Measurements from ENCODE around the gene VDAC1.

The VDAC1 gene

GRCh38 chr5:133943475-133943817, 61.3 kb downstream of the VDAC1 start:
- H3K27ac ChIP-seq (ENCODE audit: low read depth, low read length) = no peak overlapping the region
- no peaks in the 10 kb centered on the region; the same call in 1 of the 2 replicates for H3K36me3 ChIP-seq (ENCODE audit: control insufficient read depth, low read length)

GRCh38 chr5:133942614-133943474, 61.9 kb downstream of the VDAC1 start:
- no peaks in the 10 kb centered on the region for H3K9me3 ChIP-seq (ENCODE audit: control insufficient read depth, insufficient read depth, low read length)
- no peaks in the 10 kb centered on the region for H4K20me1 ChIP-seq (ENCODE audit: control insufficient read depth, insufficient read depth, low read depth, low read length)
- H3K27me3 ChIP-seq (ENCODE audit: control insufficient read depth, low read length) = no peaks in the 10 kb centered on the region
- H3K4me3 ChIP-seq (ENCODE audit: low read length) = no peak overlapping the region
- no peak overlapping the region for H3K4me2 ChIP-seq (ENCODE audit: low read length)
- no peaks in the 10 kb centered on the region; the same call in 1 of the 2 replicates for H3K36me3 ChIP-seq (ENCODE audit: control insufficient read depth, low read length)
- H3K9me2 ChIP-seq (replicated peaks; ENCODE audit: control insufficient read depth, low read length) = no peaks in the 10 kb centered on the region
- TF ChIP-seq EZH2phosphoT487 (IDR thresholded peaks at IDR 0.05; ENCODE audit: borderline replicate concordance, low read length) (no peak), CTCF (IDR thresholded peaks at IDR 0.05; ENCODE audit: low read depth, low read length, poor library complexity, severe bottlenecking) (no peak)
- peaks cover 26% of the 10 kb centered on the region for H3F3A ChIP-seq (ENCODE audit: control insufficient read depth, insufficient read depth)
- peaks cover 45% of the 10 kb centered on the region for H3K4me1 ChIP-seq (ENCODE audit: control insufficient read depth, low read length)
- H3K79me2 ChIP-seq (ENCODE audit: control insufficient read depth, low read length) = no peaks in the 10 kb centered on the region
- no peak overlapping the region for H3K27ac ChIP-seq (ENCODE audit: low read depth, low read length)

More at GRCh38 chr5:133943475-133943817, 61.3 kb downstream of the VDAC1 start:
- H4K20me1 ChIP-seq (ENCODE audit: control insufficient read depth, insufficient read depth, low read depth, low read length) = no peaks in the 10 kb centered on the region
- H3K4me2 ChIP-seq (ENCODE audit: low read length) = no peak overlapping the region
- no peaks in the 10 kb centered on the region for H3K27me3 ChIP-seq (ENCODE audit: control insufficient read depth, low read length)
- H3K9me2 ChIP-seq (replicated peaks; ENCODE audit: control insufficient read depth, low read length) = no peaks in the 10 kb centered on the region
- no peaks in the 10 kb centered on the region for H3K9me3 ChIP-seq (ENCODE audit: control insufficient read depth, insufficient read depth, low read length)
- peaks cover 39% of the 10 kb centered on the region for H3K4me1 ChIP-seq (ENCODE audit: control insufficient read depth, low read length)
- peaks cover 20% of the 10 kb centered on the region for H3F3A ChIP-seq (ENCODE audit: control insufficient read depth, insufficient read depth)
- H3K79me2 ChIP-seq (ENCODE audit: control insufficient read depth, low read length) = no peaks in the 10 kb centered on the region
- no peak overlapping the region for H3K4me3 ChIP-seq (ENCODE audit: low read length)
- TF ChIP-seq CTCF (IDR thresholded peaks at IDR 0.05; ENCODE audit: low read depth, low read length, poor library complexity, severe bottlenecking) = no peak
- no peak for TF ChIP-seq EZH2phosphoT487 (IDR thresholded peaks at IDR 0.05; ENCODE audit: borderline replicate concordance, low read length)

- Histone ChIP-seq H3K9me3 (ENCODE audit: control insufficient read depth, insufficient read depth, low read length) (no peaks in the 10 kb centered on the region), H3K4me3 (ENCODE audit: low read length) (no peak overlapping the region), H3K27ac (ENCODE audit: low read depth, low read length) (no peak overlapping the region), H3K4me1 (ENCODE audit: control insufficient read depth, low read length) (peaks cover 57% of the 10 kb centered on the region), H3F3A (ENCODE audit: control insufficient read depth, insufficient read depth) (peaks cover 38% of the 10 kb centered on the region), H3K36me3 (ENCODE audit: control insufficient read depth, low read length) (no peaks in the 10 kb centered on the region; the same call in 1 of the 2 replicates), H3K27me3 (ENCODE audit: control insufficient read depth, low read length) (no peaks in the 10 kb centered on the region), H3K4me2 (ENCODE audit: low read length) (no peak overlapping the region), H4K20me1 (ENCODE audit: control insufficient read depth, insufficient read depth, low read depth, low read length) (no peaks in the 10 kb centered on the region), H3K79me2 (ENCODE audit: control insufficient read depth, low read length) (no peaks in the 10 kb centered on the region), H3K9me2 (replicated peaks; ENCODE audit: control insufficient read depth, low read length) (no peaks in the 10 kb centered on the region)
- TF ChIP-seq CTCF (IDR thresholded peaks at IDR 0.05; ENCODE audit: low read depth, low read length, poor library complexity, severe bottlenecking) (no peak), EZH2phosphoT487 (IDR thresholded peaks at IDR 0.05; ENCODE audit: borderline replicate concordance, low read length) (no peak)
Measured at GRCh38 chr5:133941456-133942196, 63.1 kb downstream of the VDAC1 start.
